HG03565 (cell line): ENCODE data around the gene SLC7A1.

Experiments used
- ATAC-seq: cut with Tn5 transposase; IDR thresholded peaks from one replicate; pipeline ENCODE4 v1.9.1; 2021; ENCODE audit warnings: mild to moderate bottlenecking, moderate library complexity; ENCODE audit not compliant: unreplicated experiment

Gene SLC7A1

GRCh38 chr13:29583073-29583785 is 12.3 kb downstream of the SLC7A1 start:
- ATAC-seq, result no peak

GRCh38 chr13:29582171-29582570 is 13.3 kb downstream of the SLC7A1 start:
- ATAC-seq, result no peak

GRCh38 chr13:29581666-29582065 is 13.8 kb downstream of the SLC7A1 start:
- no peak for ATAC-seq

GRCh38 chr13:29579094-29579493 is 16.4 kb downstream of the SLC7A1 start:
- no peak for ATAC-seq

- ATAC-seq, result no peak
Measured at GRCh38 chr13:29578300-29579085, 17.0 kb downstream of the SLC7A1 start.

DNA sequence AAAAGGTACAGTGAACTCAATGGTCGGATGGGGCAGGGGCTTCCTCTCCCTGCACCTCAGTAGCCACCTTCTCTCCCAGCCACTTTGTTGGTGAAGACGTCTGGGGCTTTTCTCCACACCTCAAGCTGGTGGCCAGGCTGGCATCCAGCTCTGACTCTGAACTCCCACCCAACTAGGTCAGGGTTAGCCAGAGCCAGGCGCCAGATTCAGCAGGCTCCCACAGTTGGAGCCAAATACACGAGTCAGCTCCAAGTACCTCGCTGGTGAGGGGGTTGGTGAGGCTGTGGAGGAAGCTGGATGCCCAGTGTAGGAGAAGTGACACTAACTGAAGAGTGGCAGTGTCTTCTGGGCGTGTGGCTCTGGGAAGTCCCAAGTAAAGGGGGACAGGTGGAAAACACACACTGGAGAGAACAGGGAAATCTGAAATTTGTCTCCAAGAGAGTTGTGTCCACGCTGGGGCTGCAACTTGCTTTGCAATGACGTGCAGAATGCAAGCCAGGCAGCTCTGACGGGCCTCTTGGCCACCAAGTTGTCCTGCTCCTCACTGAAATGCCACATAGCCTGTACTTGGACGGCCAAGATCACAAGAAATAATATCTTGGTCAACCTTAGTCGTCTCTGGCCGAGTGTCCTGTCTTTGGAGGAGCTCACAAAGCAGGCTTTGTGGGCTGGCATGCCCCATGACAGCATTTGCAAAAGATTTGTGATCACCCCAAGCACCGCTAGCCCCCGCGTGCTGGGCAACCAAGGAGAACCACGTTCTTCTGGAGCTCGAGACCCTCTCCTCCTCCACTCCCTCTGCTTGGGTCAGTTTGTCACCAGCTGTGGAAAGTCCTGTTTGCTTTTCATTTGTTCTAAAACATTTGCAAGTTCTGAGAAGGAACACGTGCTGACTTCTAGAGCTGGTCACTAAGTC is 18.1 kb downstream of the SLC7A1 start:
- ATAC-seq, result no peak

GRCh38 chr13:29576581-29576980 is 18.9 kb downstream of the SLC7A1 start:
- no peak for ATAC-seq

DNA sequence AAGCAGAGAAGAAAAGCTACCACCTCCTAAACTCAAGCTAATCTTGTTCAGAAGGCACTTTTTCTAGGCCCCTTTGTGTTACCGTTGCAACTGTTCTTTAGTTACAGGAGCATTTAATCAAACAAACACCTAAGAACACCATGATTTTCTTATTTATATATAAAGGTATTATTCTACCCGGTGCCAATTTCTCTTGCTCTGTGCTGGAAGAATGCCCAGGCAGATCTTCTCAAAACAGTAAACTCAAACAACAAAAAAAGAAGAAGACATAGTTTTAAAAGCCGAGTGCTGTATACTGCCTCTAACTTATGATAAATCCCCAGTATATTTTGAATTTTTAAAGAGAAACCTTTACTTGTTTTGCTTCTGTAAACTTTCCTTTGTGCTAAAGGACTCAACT is 20.4 kb downstream of the SLC7A1 start:
- no peak for ATAC-seq

- no peak for ATAC-seq
Measured at GRCh38 chr13:29573190-29573589, 22.3 kb downstream of the SLC7A1 start.

GRCh38 chr13:29572575-29572974 is 22.9 kb downstream of the SLC7A1 start:
- ATAC-seq, result no peak

DNA sequence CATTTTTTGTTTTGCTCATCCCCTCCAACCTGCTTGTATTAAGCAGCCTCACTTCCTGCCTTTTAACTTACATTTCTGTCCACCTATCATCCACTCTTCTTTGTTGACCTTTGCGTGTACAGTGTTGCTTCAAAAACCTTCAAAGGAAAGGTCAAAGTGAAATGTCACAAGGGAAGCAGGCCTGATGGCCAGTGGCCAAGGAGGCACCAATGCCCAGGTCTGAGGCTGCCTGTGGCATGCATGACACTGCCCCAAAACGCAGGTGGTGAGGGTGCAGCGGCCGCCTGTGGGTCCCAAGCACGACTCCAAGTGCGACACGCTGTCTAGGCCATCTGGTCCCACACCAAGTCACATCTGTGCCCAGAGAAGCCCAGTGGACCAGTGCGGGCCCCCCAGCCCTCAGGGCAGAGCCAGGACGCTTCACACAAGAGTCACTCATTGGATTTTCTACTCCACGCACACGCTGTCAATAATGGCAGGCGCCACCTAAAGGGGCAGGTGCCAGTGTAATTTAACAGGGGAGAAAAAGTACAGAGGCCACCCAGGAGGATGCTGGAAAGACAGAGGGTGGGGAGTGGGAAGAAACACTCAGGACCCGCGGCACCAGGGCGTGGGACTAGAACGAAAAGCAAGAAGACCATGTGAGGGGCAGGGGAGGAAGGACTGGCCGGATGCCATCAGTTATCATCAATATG is 23.5 kb downstream of the SLC7A1 start:
- no peak for ATAC-seq

DNA sequence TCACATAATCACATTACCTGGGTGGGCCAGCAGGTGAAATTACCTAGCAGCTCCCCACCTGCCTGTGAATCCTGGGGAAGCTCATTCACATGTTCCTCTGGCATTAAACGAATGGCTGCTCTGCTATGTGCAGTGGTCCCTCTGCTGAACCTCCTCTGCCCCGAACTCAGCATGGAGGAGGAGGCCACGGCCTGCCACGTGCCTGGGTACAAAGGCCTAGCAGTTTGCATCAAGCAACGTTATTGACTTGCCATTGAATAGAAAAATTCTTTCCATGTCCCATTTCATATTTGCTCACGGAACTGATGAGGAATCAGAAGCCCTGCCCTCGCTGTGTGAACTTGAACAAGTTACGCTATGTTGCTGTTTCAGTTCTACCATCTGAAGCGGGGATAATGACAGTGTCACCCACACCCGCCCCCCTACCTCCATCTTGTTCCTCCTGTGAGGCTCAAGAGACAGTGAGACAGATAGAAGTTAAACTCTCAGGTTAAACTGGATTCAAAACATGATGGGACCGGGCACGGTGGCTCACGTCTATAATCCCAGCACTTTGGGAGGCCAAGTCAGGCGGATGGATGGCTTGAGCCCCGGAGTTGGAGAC is 25.3 kb downstream of the SLC7A1 start:
- no peak for ATAC-seq

DNA sequence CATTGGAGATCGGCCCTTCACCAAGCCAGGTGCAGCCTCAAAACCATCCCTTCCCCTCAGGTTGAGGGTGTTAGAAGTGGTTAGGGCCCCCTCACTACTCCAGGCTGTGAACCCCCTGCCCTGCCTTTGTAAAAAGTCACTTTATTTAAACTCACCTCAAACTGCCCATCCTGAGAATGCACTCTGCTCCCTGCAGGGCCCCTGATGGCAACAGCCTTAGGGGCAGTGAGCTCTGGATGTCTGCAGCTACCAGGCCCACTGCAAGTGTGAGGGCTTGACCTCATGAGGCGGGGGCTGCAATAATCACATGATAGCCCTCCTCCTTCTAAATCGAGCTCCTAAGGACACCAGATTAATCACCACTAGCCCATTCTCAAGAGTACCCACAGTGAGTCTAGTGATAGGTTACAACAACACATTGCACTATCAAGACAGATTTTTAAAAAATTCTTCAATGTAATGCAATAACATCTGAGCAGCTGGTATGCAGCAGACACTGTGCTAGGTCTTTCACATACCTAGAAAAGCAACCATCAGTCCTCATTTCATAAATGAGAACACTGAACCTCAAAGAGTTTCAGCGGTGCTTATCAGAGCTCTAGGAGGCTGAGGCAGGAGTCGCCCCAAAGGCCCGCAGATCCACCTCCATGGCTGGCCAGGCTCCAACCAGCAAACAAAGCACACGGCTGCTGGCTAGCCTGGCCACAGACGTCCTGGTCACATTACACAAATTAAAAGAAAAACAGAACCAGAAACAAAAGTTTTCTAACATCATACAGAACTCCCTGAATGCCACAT is 26.0 kb downstream of the SLC7A1 start:
- no peak for ATAC-seq

- ATAC-seq, result no peak
Measured at GRCh38 chr13:29568731-29569130, 26.8 kb downstream of the SLC7A1 start.

- ATAC-seq, result no peak
Measured at GRCh38 chr13:29567411-29567810, 28.1 kb downstream of the SLC7A1 start.

GRCh38 chr13:29566206-29566605 is 29.3 kb downstream of the SLC7A1 start:
- ATAC-seq, result no peak

DNA sequence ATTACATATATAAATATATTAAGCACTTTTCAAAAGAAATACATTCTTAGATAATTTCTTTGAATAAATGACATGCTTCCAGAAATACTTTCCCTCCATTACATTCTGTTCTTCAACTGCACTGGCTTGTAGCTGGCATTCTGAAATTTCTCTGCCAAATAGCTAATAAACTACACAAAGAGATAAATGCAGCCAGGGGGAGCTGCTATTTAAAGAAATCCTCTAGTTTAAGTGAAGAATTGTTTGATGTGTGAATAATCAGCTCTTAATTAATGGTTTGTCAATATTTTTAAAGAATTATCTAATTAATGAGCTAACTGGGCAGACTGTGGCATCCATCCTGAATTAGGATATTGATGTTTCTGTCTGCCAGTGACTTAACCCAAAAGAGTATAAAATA is 30.7 kb downstream of the SLC7A1 start:
- no peak for ATAC-seq

DNA sequence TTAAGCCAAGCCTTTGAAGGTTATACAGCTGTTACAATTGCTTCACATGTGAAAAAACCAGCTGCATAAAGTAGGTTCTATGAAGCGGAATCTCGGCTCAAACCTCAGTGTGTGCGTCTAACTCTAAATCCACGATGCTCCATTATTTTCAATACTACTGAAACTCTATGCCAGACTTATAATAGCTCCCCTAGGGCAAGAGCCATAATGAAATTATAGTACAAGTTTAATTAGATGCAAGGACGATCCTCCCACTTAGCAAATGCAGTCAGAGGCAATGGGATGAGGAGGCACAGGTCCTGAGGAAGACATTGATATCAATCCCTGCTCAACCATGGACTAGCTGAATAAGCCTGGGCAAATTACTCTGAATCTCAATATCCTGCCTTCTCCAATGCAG is 31.1 kb downstream of the SLC7A1 start:
- no peak for ATAC-seq

- no peak for ATAC-seq
Measured at GRCh38 chr13:29563941-29564340, 31.5 kb downstream of the SLC7A1 start.
